ENCODE data around the gene PRKAG1. TPM values are rescaled to one million over a fixed set of nuclear protein-coding genes. Genes with fewer than 3 reads are reported as not detected.
"Not testable (repeated sequence)": the region's sequence is repeated elsewhere in the genome, so short reads cannot be mapped to it uniquely, and the experiment has no call there.

The PRKAG1 gene
- total RNA-seq = 10 to 100 TPM; 70.2 to 72.2 TPM
- long read RNA-seq, transcript PRKAG1-206 (12 exons, 1,699 nt) = major isoform, 46 of 64 reads
- long read RNA-seq, transcript PRKAG1-205 (11 exons, 1,531 nt) = minor isoform, 5 of 64 reads
- long read RNA-seq, partial matches to known transcripts = 2 of 64 reads
- long read RNA-seq, other reads (novel, unspliced or antisense) = 10 of 64 reads

DNA sequence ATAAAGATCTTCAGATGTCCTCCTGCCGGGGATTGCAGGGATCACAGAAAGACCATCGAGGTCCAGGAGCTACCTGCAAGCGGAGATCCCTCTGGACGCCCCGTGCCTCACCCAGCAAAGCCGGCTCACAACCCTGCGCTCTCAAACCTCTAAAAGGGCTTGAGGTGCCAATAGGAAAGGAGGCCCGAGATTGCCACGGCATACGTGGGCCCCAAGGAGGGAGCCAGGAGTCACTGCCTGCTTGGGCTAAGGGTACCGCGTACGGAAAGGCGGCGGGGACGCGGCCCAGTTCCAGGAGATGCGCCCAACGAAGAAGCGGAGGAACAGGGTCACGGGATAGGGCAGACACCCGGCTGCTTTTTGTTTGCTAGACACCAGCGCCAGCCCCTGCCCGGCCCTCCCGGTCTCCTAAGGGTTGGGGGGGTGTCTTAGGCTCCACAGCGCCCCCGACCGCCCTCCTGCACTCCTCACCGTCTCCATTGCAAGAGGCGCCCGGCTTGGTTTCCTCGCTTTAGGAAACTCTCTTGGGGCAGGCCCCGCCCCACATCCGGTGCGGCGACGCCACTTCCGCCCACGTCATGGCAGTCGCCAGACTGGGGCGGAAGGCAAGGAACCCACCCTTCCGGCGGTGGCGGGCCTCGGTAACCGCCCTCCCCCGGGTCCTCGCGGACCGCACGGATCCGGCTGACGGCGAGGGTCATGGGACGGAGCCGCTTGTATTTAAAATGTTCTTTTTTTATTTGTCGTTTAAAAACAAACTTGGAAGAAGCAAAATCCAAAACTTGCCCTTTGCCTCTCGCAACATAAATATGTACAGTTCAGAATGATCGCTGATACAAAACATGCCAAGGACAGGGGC, at the start of gene PRKAG1:
Gene PRKAG1 (minus strand): TSS at position 516 of the 859 bp plus-strand sequence. CDS start 36 bp downstream, at position 480.
- intact Hi-C loops (cut with DNase I) = no loop called here
- ATAC-seq = peak; percentile 95 to 96
- peak; percentile 97 for DNase-seq

DNA sequence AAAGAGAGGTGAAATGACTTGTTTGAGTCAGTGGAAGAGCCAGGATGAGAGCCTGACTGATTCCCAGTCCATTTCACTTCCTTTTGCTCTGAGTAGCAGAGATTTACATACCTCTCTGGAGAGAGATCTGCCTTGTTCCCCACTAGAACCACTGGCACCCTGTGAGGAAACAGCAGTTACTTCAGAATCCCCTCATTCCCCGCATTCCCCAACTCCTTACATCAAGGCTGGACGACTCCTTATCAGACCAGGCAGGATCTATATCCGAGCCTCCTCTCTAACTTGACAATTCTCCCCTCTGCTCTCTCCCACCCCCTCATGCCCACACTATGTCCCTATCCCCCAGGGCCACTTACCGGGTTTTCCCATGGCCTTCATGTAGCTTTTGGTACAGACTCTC, 47.5 kb upstream of the PRKAG1 start:
- ATAC-seq (no peak), DNase-seq (no peak)
- intact Hi-C loops (cut with DNase I) = loop anchor here (5.0 to 10.0 kb wide), 2 partner anchors 56 to 59 kb away; no protein-coding TSS in a partner anchor

DNA sequence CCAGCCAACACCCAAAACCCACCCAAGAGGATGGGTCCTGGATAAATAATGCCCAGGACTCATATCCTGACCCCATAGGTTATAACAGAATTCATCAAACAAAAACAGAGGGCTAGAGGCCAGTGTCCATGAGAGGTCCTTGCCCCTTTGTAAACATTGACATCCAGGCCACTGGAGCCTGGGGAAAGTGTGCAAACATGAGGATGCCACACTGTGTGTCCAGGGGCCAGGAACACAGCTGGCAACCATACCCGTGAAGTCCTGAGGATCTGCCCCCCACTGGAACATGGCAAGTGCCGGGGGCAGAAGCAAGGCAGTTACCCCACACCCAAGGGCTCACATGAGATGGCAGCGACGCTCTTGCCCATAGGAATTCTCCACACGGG, 46.2 kb upstream of the PRKAG1 start:
- ATAC-seq (no peak), DNase-seq (no peak)
- intact Hi-C loops (cut with DNase I) = loop anchor here (5.0 to 10.0 kb wide), 3 partner anchors 58 to 173 kb away; no protein-coding TSS in a partner anchor

- DNase-seq, ATAC-seq: not testable (repeated sequence)
- intact Hi-C loops (cut with DNase I) = loop anchor here (5.0 to 10.0 kb wide), 2 partner anchors 63 to 175 kb away; no protein-coding TSS in a partner anchor
Measured at GRCh38 chr12:49061916-49062315, 43.3 kb upstream of the PRKAG1 start.

DNA sequence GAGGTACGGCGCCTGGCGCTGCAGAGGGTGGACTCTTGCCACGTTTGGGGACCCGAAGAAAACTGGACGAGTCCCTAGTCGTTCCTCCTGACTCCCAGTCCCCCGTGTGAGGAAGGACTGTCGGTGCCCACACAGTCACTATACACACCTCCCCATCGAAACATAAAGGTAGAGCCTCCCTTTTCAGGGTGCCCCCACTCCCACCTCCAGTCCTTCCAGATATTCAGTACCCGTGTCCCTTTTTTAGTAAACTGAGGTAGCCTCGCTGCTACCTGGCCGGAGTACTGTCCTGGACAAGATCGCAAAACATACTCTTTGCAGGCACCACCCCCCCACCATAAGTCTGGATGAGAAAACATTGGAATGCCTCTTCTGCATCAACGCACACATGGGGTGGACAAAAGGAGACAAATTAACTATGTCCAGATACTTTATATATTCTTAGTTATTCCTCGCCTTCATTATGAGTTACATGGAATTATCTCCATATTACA, 42.6 kb upstream of the PRKAG1 start:
- ATAC-seq (no peak), DNase-seq (no peak)
- intact Hi-C loops (cut with DNase I) = loop anchor here (5.0 to 10.0 kb wide), 2 partner anchors 64 to 176 kb away; no protein-coding TSS in a partner anchor

DNA sequence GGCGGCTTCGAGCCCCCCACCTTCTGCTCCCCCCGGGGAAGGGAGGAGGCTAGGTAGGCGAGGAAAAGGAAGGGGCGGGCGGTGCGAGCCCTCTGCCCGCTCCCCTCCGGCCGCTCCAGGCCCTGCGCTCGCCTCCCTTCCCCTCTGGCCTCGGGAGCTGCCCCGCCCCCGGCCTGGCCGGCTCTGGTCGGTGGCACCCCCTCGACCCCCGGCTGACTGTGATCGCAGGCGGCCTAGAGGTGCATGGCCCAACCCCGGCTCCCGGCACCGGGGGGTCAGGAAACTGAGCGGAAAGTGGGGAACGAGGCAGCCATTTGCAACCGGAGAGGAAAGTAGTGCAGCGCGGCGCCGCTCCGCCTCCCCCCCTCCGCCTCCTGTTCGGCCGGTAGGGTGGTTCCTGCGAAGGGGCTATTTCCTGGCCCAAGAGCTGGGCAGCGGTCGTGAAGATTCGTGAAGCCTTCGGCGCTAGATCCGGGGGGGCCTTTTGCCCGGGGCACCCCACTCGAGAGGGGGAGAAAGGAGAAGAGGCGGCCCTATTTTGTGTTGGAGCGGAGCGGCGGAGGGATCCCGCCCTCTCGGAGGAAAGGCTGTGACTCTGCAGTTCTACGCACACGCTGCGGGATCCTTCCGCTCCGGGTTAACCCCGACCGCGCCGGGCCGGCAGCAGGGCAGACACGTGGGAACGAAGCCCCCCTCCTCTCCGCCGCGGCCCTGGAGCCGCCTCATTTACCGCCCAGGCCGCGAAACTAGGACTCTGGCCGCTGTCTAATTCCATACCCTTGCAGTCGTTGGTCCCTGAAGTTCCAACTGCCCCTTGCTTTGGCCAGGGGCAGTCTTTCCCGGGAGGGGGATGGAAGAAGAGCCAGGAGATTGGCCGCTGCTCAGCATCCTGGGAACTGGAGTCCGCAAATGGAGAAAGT, 41.9 kb upstream of the PRKAG1 start, which contains the start of gene KMT2D:
Gene KMT2D (minus strand): TSS at position 558 of the 920 bp plus-strand sequence. CDS start 5,470 bp downstream, outside the sequence.
- DNase-seq = peak; percentile 94
- intact Hi-C loops (cut with DNase I) = loop anchor here (5.0 to 10.0 kb wide), 2 partner anchors 64 to 177 kb away; no protein-coding TSS in a partner anchor
- ATAC-seq = peak; percentile 84 to 86

GRCh38 chr12:49059299-49060171, 41.0 kb upstream of the PRKAG1 start:
- intact Hi-C loops (cut with DNase I) = loop anchor here (5.0 to 10.0 kb wide), 2 partner anchors 65 to 178 kb away; no protein-coding TSS in a partner anchor
- DNase-seq (no peak), ATAC-seq (peak; percentile 2 to 7)

GRCh38 chr12:49059045-49059298, 40.4 kb upstream of the PRKAG1 start:
- intact Hi-C loops (cut with DNase I) = no loop called here
- ATAC-seq = no peak
- no peak for DNase-seq

- ATAC-seq (no peak), DNase-seq (no peak)
- intact Hi-C loops (cut with DNase I) = no loop called here
Measured at GRCh38 chr12:49058366-49059044, 39.9 kb upstream of the PRKAG1 start.

DNA sequence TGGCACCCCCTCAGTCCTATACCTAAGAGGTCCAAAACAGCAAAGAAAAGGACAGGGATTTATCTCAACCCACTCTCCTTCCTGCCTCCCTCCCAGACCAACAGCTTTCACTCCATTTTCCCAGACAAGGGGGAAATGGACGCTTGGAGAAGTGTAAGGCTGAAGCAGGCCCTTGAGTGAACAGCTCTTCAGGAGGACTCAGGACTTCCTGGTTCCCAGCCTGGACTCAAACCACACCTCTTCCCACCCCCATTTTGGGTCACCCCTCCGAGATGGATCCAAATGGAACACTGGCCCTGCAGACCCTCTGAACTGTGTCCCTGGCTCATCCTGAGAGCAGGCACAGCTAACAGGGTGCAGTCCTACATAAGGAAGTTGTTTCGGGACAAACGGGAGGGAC, 39.3 kb upstream of the PRKAG1 start:
- no peak for DNase-seq
- no peak for ATAC-seq
- intact Hi-C loops (cut with DNase I) = no loop called here

DNA sequence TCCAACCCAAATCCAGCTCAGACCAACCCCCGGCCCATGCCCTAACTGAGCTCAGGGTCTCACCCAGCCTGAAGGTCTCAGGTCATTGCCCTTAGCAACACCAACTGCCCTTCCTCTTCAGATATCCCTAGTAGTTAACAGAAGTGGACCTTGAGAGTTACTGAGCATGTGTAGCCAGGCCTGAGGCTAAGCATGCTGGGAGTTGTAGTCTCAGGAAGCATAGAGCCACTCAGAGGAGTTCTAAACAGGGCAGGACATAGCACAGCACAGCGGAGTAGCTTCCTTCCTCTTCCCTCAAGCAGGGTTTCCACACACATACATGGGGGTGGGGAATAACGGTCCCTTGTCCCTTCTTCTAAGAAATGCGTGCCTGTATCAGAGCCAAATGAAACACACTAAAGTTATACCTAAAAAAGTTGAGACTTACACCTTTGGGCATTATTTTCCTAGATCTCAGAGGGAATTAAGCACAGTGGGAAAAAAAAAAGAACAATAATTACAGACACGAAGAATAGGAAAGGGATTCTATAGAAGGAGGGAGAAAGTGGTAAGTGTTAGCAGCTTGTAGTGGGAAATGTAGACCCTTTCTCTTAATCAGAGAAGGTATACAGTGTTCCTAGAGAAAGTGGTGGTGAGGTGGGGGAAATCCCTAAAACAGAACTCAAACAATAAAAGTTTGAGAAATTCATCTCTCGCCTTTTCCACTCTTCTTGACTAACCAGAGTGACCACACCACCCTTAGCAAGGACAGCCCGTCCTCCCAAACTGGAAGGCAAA, 37.6 kb upstream of the PRKAG1 start:
- ATAC-seq (peak; percentile 42 to 65), DNase-seq (peak; percentile 68)
- intact Hi-C loops (cut with DNase I) = no loop called here

DNA sequence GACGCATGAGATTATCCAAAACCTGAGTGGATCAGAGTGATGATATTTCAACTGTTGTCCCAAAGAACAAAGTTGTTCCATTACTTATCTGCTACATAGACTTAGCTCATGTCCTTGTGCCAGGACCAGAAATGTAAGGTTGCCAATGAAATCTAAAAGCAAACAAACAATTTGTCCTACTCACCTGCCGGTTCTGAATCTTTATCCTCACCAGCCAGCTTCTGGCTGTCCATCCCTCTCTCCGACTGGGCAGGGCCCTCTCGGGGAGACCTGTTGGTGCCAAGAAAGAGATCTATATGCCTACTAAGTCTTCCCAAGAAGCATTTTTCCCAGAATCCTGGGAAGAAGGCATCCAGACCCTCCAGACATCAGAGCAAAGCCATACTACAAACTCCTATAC, 36.5 kb upstream of the PRKAG1 start:
- intact Hi-C loops (cut with DNase I) = no loop called here
- ATAC-seq = no peak
- no peak for DNase-seq

- intact Hi-C loops (cut with DNase I) = no loop called here
- ATAC-seq (no peak), DNase-seq (no peak)
Measured at GRCh38 chr12:49054524-49054923, 35.9 kb upstream of the PRKAG1 start.

- ATAC-seq (no peak), DNase-seq (no peak)
- intact Hi-C loops (cut with DNase I) = no loop called here
Measured at GRCh38 chr12:49054096-49054495, 35.5 kb upstream of the PRKAG1 start.

- no peak for ATAC-seq
- intact Hi-C loops (cut with DNase I) = no loop called here
- DNase-seq = no peak
Measured at GRCh38 chr12:49052451-49053208, 34.1 kb upstream of the PRKAG1 start.

- intact Hi-C loops (cut with DNase I) = no loop called here
- DNase-seq (no peak), ATAC-seq (no peak)
Measured at GRCh38 chr12:49051777-49052438, 33.3 kb upstream of the PRKAG1 start.

Measured in left cardiac atrium (tissue), 4 donors.